Non-pigmented ciliary epithelial cell (primary cell): Measurements from ENCODE around the gene OR51F1.
"Not testable (repeated sequence)": the region's sequence is repeated elsewhere in the genome, so short reads cannot be mapped to it uniquely, and the experiment has no call there.

Source experiments
- DNase-seq: peaks from one replicate; pipeline ENCODE4 v3.0.0-alpha.2; 2010; ENCODE audit warnings: low read depth

Gene OR51F1

DNA sequence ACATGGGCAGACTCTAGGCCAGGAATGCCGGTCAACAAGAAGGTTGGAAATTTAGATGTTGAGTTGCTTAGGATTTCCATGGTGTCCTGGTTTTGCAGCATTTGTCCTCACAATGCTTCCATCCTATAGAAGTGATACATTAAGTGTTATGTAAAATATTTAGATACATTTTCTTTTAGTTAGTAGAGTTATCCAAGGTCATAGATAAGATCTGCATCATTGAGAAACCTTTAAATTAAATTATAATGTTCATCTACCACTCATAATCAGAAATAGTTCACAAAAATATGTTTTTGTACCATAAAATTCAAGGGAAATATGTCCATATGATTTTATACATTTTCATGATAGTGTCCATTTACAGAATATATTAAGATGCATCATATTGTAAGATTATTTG, at the start of gene OR51F1:
Gene OR51F1, minus strand, starts transcription at position 101 of the 400 bp plus-strand sequence. Its CDS starts 0 bp downstream, at position 101.
- DNase-seq: no peak

- DNase-seq: no peak
Observed at GRCh38 chr11:4809246-4809645, 39.5 kb upstream of the OR51F1 start.

GRCh38 chr11:4808476-4808875, 38.7 kb upstream of the OR51F1 start:
- DNase-seq: no peak

- no peak for DNase-seq
Observed at GRCh38 chr11:4804280-4804679, 34.5 kb upstream of the OR51F1 start, which contains the start of gene OR52R1. Gene OR52R1, minus strand, starts transcription at chr11:4804380. Its CDS starts 0 bp downstream, at chr11:4804380.

DNA sequence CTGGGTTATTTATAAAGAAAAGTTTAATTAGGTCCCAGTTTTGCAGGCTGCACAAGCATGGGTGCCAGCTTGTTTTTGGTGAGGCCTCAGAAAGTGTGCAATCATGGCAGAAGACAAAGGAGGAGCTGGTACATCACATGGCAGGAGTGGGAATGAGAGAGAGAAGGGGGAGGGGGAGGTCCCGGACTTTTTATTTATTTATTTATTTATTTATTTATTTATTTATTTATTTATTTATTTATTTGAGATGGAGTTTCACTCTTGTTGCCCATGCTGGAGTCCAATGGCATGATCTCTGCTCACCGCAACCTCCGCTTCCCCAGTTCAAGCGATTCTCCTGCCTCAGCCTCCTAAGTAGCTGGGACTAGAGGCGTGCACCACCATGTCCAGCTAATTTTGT, 31.6 kb upstream of the OR51F1 start:
- not testable (repeated sequence) for DNase-seq

GRCh38 chr11:4798427-4799183, 28.9 kb upstream of the OR51F1 start:
- DNase-seq: no peak

DNA sequence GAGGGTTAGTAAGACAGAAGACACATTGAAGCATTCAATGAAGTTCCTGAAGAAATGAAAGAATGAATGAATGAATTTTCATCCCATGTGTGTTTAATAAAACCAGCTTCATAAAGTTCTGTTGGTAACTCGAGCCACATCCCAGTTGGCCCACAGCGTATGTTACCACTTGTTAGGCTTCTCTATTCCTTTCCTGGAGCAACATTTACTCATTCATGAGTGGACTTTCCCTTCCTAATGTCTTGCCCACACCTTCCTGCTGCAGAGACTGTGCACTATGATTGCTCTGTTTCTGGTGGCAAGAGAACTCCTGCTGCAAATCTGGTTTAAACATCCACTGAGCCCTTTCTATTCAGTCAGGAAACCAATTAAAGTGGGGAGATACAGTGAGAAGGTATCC, 27.5 kb upstream of the OR51F1 start:
- no peak for DNase-seq

DNA sequence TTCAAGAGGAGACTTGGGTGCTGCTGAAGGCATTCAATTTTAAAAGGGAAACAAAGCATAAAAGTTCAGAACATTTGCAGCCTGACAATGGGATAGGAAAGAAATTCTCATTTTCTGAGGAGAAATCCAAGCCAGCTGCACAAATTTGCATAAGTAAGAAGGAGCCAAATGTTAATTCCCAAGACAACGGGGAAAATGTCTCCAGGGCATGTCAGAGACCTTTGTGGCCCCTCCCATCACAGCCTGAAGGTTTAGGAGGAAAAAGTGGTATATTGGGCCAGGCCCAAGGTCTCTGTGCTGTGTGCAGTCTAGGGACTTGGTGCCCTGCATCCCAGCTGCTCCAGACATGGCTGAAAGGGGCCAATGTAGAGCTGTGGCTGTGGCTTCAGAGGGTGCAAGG, 12.7 kb upstream of the OR51F1 start:
- DNase-seq: no peak

DNA sequence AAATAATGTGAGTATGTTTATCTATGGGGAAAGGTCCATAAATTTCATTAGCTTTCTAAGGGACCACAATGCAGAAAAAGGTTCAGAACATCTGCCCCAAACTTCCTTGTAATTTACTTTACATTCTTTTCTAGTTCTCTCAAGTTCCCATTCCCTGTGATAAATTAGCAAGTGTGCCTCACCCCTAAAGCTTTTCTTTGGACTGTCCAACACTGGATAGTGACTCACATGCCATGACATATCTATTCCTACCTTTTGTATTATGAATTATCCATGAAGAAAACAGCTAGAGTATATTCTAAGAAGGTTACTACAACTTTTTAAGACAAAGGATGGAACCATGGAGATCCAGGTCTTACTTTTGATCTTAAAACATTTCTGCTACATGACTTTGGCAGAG, 1.6 kb downstream of the OR51F1 start:
- DNase-seq: no peak

DNA sequence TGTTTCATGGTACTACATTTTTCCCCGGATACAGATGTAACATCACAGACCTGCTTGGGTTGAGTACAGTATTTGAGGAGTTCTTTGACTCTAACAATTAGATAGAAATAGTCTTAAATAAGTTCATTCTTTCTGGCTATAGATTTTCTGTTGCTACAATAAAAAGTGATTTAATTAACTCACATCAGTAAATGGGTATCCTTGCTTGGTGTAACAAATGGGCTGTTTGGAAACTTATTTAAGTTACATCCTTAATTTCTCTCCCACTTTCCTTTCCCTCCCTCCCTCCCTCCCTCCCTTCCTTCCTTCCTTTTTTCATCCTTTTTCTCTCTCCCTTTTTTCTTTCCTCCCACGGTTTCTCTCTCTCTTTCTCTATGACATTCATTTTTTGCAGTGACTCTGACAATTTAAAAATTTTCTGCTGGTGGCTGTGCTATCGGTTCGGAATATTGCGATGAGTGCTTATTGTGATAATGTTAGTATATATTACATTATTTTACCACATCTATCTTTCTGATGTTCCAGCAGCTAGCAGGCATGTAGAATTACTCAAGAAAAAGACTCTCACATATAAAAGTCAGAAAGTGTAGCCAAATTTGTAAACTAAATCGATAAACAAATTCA, 3.2 kb downstream of the OR51F1 start:
- no peak for DNase-seq

DNA sequence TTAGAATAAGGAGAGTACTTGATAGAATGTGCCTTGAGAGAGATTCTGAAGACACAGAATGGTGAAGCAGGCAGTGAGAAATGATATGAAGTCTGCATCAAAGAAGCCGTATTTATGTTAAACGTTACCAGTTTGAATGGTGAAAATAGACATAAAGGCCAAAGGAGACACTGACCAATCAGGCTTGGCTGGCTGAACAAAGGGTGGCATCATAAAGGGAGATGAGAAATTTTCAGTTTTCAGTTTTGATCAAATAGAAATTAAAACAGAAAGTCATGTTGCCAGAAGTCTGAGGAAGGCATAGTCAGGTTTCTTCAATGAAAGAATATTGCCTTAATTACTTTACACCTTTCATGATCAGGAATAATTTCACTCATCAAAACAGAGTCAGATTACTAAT, 6.6 kb downstream of the OR51F1 start:
- DNase-seq: no peak

DNA sequence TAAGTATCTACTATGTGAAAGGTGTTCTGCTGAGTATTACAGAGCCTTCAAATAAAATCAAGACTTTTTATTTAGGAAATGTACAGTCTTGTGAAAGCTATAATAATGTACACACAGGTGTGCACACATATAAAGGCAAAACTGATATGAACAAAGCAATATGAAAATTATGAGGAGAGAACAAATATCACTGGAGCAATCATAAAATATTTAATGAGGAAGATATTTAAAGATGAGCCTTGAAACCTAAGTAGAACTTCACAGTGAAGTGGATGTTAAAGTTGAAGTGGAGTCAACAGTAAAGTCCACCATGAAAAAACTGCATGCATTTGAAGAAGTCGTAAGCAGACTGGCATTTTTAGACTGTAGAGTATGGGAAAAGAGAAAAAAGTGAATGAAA, 18.5 kb downstream of the OR51F1 start:
- no peak for DNase-seq

DNA sequence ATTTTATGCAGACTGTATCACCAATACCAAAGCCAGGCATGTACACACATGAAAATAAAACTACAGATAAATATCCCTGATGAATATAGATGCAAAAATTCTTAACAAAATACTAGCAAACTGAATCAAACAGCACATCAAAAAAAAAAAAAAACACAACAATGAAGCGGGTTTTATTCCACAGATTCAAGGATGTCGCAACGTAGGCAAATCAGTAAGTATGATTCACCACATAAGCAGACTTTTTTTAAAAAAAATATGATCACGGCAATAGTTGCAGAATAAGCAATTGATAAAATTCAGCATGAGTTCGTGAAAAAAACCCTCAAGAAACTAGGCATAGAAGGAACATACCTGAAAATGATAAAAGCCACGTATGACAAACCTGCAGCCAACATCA, 21.3 kb downstream of the OR51F1 start:
- DNase-seq: no peak

- DNase-seq: no peak
Observed at GRCh38 chr11:4740735-4741134, 29.0 kb downstream of the OR51F1 start.

- no peak for DNase-seq
Observed at GRCh38 chr11:4727171-4727570, 42.6 kb downstream of the OR51F1 start.

DNA sequence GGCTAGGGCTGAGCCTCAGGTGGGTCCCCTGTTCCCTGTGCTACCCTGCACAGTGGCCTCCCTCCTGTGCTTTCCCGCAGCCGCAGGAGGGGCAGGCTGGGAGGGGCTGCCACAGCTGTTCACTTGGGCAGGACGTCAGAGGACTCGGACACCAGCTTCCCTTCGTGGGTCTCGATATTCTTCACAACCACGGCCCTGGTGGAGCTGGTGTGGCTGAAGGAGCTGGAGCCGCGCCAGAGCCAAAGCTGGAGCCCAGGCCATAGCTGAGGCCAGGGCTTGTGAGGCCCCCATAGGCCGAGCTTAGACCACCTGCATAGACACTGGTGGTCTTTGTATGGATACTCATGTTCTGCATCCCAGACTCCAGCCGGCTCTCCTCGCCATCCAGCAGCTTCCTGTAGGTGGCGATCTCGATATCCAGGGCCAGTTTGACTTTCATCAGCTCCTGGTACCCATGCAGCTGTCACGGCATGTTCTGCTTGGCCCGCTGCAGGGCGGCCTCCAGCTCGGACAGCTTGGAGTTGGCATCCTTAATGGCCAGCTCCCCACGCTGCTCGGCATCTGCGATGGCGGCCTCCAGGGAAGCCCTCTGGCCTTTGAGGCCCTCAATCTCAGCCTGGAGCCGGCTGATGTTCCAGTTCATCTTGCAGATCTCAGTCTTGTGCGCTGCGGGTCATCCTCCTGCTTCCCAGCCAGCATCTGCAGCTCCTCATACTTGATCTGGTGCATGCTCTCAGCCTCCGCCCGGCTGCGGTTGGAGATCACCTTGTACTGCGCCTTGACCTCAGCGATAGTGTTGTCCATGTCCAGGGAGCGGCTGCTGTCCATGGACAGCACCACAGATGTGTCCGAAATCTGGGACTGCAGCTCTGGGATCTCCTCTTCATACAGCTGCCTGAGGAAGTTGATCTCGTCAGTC, 46.9 kb downstream of the OR51F1 start:
- DNase-seq: not testable (repeated sequence)
